ENCODE measurements around the gene NKD1.

Gene NKD1

DNA sequence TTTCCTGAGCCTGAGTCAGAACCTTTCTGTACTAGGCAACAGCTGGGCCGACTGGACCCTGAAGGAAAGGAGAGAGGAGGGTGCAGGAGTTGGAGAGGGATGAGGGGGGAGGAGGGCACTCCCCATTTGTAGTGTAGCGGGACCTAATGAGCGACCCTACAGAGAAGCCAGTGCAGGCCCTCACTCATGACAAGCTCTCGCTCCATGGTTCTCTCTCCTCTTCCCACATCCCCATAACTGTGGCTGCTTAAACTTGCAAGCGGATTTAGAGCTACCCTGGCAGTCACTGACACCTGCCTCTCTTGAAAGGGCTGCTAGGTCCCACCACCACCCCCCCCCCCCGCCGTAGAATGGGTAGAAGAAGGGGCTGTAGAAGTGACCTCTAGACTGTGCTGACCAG, 14.5 kb downstream of the NKD1 start:
- TF ChIP-seq FOXP2 (optimal IDR thresholded peaks at IDR 0.05; ENCODE audit: borderline replicate concordance, extremely low read depth, extremely low read length, insufficient read depth) (no peak), SIN3A (IDR thresholded peaks at IDR 0.05; ENCODE audit: borderline replicate concordance, insufficient read depth, low read length) (no peak), TAF1 (IDR thresholded peaks at IDR 0.05; ENCODE audit: borderline replicate concordance, insufficient read depth, low read length) (no peak), POLR2AphosphoS5 (IDR thresholded peaks at IDR 0.05; ENCODE audit: low read depth, low read length) (no peak)
- TF ChIP-seq, protein P1, sequence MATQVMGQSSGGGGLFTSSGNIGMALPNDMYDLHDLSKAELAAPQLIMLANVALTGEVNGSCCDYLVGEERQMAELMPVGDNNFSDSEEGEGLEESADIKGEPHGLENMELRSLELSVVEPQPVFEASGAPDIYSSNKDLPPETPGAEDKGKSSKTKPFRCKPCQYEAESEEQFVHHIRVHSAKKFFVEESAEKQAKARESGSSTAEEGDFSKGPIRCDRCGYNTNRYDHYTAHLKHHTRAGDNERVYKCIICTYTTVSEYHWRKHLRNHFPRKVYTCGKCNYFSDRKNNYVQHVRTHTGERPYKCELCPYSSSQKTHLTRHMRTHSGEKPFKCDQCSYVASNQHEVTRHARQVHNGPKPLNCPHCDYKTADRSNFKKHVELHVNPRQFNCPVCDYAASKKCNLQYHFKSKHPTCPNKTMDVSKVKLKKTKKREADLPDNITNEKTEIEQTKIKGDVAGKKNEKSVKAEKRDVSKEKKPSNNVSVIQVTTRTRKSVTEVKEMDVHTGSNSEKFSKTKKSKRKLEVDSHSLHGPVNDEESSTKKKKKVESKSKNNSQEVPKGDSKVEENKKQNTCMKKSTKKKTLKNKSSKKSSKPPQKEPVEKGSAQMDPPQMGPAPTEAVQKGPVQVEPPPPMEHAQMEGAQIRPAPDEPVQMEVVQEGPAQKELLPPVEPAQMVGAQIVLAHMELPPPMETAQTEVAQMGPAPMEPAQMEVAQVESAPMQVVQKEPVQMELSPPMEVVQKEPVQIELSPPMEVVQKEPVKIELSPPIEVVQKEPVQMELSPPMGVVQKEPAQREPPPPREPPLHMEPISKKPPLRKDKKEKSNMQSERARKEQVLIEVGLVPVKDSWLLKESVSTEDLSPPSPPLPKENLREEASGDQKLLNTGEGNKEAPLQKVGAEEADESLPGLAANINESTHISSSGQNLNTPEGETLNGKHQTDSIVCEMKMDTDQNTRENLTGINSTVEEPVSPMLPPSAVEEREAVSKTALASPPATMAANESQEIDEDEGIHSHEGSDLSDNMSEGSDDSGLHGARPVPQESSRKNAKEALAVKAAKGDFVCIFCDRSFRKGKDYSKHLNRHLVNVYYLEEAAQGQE (IDR thresholded peaks at IDR 0.05; ENCODE audit: insufficient read depth in 1 of 2, low read depth in 2 of 2, low read length in 2 of 2): no peak

DNA sequence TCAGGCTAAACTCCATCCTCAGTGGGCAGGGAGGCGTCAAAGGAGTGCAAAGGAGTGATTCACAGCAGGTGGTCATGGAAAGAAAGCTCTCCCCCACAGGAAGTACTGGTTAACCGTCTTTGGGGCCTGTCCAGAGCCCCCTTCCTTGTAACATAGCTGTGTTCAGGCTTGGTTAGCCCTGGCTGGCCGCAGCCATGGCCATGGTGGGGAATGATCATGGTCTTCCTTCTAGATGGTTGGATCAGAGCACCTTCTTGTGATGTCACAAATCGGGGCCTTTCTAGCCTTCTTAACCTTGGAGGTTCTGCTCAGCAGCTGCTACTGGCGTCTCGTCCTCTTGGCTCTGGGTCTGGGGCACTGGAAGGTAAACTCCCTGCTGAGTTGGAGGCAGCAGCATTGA, 15.8 kb downstream of the NKD1 start:
- TF ChIP-seq, protein P1 (IDR thresholded peaks at IDR 0.05; ENCODE audit: insufficient read depth in 1 of 2, low read depth in 2 of 2, low read length in 2 of 2): no peak
- no peak for TF ChIP-seq TAF1 (IDR thresholded peaks at IDR 0.05; ENCODE audit: borderline replicate concordance, insufficient read depth, low read length)
- TF ChIP-seq SIN3A (IDR thresholded peaks at IDR 0.05; ENCODE audit: borderline replicate concordance, insufficient read depth, low read length): no peak
- no peak for TF ChIP-seq POLR2AphosphoS5 (IDR thresholded peaks at IDR 0.05; ENCODE audit: low read depth, low read length)
- TF ChIP-seq FOXP2 (optimal IDR thresholded peaks at IDR 0.05; ENCODE audit: borderline replicate concordance, extremely low read depth, extremely low read length, insufficient read depth): no peak

DNA sequence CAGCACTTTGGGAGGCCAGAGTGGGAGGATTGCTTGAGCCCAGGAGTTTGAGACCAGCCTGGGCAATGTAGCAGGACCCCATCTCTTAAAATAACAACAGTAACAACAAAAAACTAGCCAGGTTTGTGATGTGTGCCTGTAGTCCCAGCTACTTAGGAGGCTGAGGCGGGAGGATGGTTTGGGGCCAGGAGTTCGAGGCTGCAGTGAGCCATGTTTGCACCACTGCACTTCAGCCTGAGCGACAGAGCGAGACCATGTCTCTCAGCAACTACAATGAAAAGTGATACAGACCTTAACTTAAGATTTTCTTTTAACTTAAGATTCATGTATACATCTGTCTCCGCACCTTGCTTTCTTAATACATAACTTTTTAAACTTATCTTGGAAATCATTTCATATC, 17.2 kb downstream of the NKD1 start:
- TF ChIP-seq TAF1 (IDR thresholded peaks at IDR 0.05; ENCODE audit: borderline replicate concordance, insufficient read depth, low read length) (no peak), POLR2AphosphoS5 (IDR thresholded peaks at IDR 0.05; ENCODE audit: low read depth, low read length) (no peak), FOXP2 (optimal IDR thresholded peaks at IDR 0.05; ENCODE audit: borderline replicate concordance, extremely low read depth, extremely low read length, insufficient read depth) (no peak), SIN3A (IDR thresholded peaks at IDR 0.05; ENCODE audit: borderline replicate concordance, insufficient read depth, low read length) (no peak)
- TF ChIP-seq, protein P1 (IDR thresholded peaks at IDR 0.05; ENCODE audit: insufficient read depth in 1 of 2, low read depth in 2 of 2, low read length in 2 of 2): no peak

DNA sequence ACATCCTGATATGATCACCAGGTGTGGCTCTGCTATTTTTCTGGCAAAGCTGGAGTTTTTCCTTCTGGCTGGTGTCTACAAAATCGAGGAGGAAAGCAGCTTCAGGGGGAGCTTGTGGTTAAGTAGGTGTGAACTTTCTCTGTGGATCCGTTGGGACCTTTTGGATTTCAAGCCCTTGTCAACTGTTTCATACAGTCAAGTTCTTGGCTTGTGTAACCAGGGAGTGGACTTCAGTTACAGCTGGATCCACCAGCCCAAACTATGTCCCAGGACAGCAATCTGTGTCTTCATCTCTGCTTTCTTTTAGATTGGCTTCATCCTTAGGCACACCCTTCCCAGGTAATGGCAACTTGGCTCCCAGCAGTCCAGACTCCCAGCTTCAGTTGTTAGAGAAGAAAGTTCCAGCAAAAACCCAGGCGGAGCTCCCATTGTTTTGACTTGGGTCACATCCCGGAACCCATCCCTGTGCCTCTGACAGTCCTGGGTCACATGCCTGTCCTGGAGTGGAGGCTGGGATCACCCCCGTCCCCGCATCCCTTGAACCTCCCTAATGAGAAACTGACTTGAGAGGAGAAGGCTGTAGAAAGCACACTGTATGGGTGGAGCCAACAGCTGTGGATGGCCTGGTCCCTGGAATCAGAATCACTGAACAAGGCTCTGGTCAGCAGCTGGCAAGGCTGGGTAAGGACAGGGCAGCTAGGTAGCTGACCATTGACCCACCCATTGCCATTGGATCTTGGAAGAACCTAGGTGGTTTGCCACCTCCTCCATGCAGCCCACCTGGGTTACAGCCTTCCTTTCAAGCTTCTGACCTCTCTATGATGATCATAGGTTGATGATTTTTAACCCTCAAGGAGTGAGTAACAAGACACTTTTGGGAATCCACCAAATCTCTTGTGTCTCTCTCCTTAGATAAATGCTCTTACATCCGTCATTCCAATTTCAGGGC, 18.1 kb downstream of the NKD1 start:
- TF ChIP-seq POLR2AphosphoS5 (IDR thresholded peaks at IDR 0.05; ENCODE audit: low read depth, low read length): no peak
- TF ChIP-seq FOXP2 (optimal IDR thresholded peaks at IDR 0.05; ENCODE audit: borderline replicate concordance, extremely low read depth, extremely low read length, insufficient read depth): no peak
- TF ChIP-seq, protein P1 (IDR thresholded peaks at IDR 0.05; ENCODE audit: insufficient read depth in 1 of 2, low read depth in 2 of 2, low read length in 2 of 2): no peak
- TF ChIP-seq TAF1 (IDR thresholded peaks at IDR 0.05; ENCODE audit: borderline replicate concordance, insufficient read depth, low read length): no peak
- TF ChIP-seq SIN3A (IDR thresholded peaks at IDR 0.05; ENCODE audit: borderline replicate concordance, insufficient read depth, low read length): no peak
